HG03439 (cell line): ENCODE results near the gene TTLL5.
"Not testable (repeated sequence)": the region's sequence is repeated elsewhere in the genome, so short reads cannot be mapped to it uniquely, and the experiment has no call there.

Experiments
- ATAC-seq: cut with Tn5 transposase; IDR thresholded peaks from one replicate; pipeline ENCODE4 v1.9.1; 2021; ENCODE audit warnings: mild to moderate bottlenecking, moderate library complexity; ENCODE audit not compliant: unreplicated experiment

TTLL5 gene

GRCh38 chr14:75648066-75648838 lies 12.8 kb upstream of the TTLL5 start:
- ATAC-seq = no peak

GRCh38 chr14:75649337-75649736 lies 11.7 kb upstream of the TTLL5 start:
- no peak for ATAC-seq

- no peak for ATAC-seq
Observed at GRCh38 chr14:75649773-75650172, 11.3 kb upstream of the TTLL5 start.

- no peak for ATAC-seq
Observed at GRCh38 chr14:75650253-75651058, 10.6 kb upstream of the TTLL5 start.

GRCh38 chr14:75653563-75653962 lies 7.5 kb upstream of the TTLL5 start:
- ATAC-seq = no peak

- ATAC-seq = no peak
Observed at GRCh38 chr14:75654127-75654732, 6.8 kb upstream of the TTLL5 start.

- ATAC-seq = no peak
Observed at GRCh38 chr14:75655235-75655634, 5.8 kb upstream of the TTLL5 start.

GRCh38 chr14:75657331-75657730 lies 3.7 kb upstream of the TTLL5 start:
- ATAC-seq = no peak

GRCh38 chr14:75658957-75659356 lies 2.1 kb upstream of the TTLL5 start:
- ATAC-seq = no peak

- ATAC-seq = no peak
Observed at GRCh38 chr14:75660238-75660629, 812 bp upstream of the TTLL5 start.

GRCh38 chr14:75661499-75661814 lies 411 bp downstream of the TTLL5 start:
- ATAC-seq = no peak

- ATAC-seq = no peak
Observed at GRCh38 chr14:75662966-75663365, 1.9 kb downstream of the TTLL5 start.

- ATAC-seq = no peak
Observed at GRCh38 chr14:75667099-75667765, 6.2 kb downstream of the TTLL5 start.

- no peak for ATAC-seq
Observed at GRCh38 chr14:75672605-75673192, 11.7 kb downstream of the TTLL5 start.

- no peak for ATAC-seq
Observed at GRCh38 chr14:75673345-75674035, 12.4 kb downstream of the TTLL5 start.

GRCh38 chr14:75675265-75675960 lies 14.4 kb downstream of the TTLL5 start:
- no peak for ATAC-seq

GRCh38 chr14:75685910-75686309 lies 24.9 kb downstream of the TTLL5 start:
- ATAC-seq = no peak

GRCh38 chr14:75689012-75689411 lies 28.0 kb downstream of the TTLL5 start:
- no peak for ATAC-seq

- ATAC-seq = no peak
Observed at GRCh38 chr14:75690010-75690409, 29.0 kb downstream of the TTLL5 start.

- not testable (repeated sequence) for ATAC-seq
Observed at GRCh38 chr14:75695025-75695424, 34.0 kb downstream of the TTLL5 start.
